GM12878 (cell line): Measurements from ENCODE around the gene ETV3L. TPM values are rescaled to one million over a fixed set of nuclear protein-coding genes. Genes with fewer than 3 reads are reported as not detected.
A peak's percentile ranks its signal among the peaks of the same experiment; 100 is the strongest.

Experiments
- ATAC-seq: fragments of 200-7000 bp; cut with Tn5 transposase; 3 replicates; pipeline ENCODE4 v1.9.1; 2020; ENCODE audit warnings: mild to moderate bottlenecking, moderate library complexity
- BruUV-seq: library from RNA; stranded (reverse); fragments of 400-500 nt; replicated peaks from 2 replicates; lab custom pipeline; 2021; lab: Mats Ljungman, UMichigan
- CTCF ChIA-PET: fragments of 300-600 bp; sonication (Branson Sonifier 250); formaldehyde crosslinking; extraction: SDS; loops from one replicate; lab custom pipeline; 2021; ENCODE audit warnings: inconsistent platforms; lab: Yijun Ruan, JAX
- POLR2A ChIA-PET: fragments of 350-600 bp; formaldehyde crosslinking; extraction: SDS; loops from one replicate; lab custom pipeline; 2021; ENCODE audit warnings: inconsistent platforms; lab: Charles Lee
- RAD21 ChIA-PET: fragments of 300-600 bp; sonication (Branson Sonifier 250); formaldehyde crosslinking; loops from one replicate; lab custom pipeline; 2023; ENCODE audit warnings: antibody characterized with exemption; ENCODE audit not compliant: unreplicated experiment; lab: Charles Lee
- SMC1A ChIA-PET: fragments of 300-600 bp; sonication (Branson Sonifier 250); formaldehyde crosslinking; loops from one replicate; lab custom pipeline; 2023; ENCODE audit not compliant: unreplicated experiment, uncharacterized antibody; lab: Charles Lee
- DNase-seq: peaks from one replicate; pipeline ENCODE4 v3.0.0-alpha.2; 2011; ENCODE audit warnings: low read depth, low spot score
- FAIRE-seq: peaks from 3 replicates; lab custom pipeline; 2011; peaks lifted over from hg19 to GRCh38; lab: Jason Lieb, UNC
- H2AFZ ChIP-seq: 2 replicates; pipeline ENCODE4 v1.6.0; 2011; ENCODE audit warnings: low read depth, low read length, control low read depth; ENCODE audit not compliant: control insufficient read depth
- H3K27ac ChIP-seq: 2 replicates; pipeline ENCODE4 v1.5.1; 2011; ENCODE audit warnings: control low read depth; ENCODE audit not compliant: control insufficient read depth, insufficient read depth
- H3K27me3 ChIP-seq, 2 experiments: replicated peaks in 1 of 2; 2 replicates each; pipeline versions ENCODE4 v1.6.0 to v1.6.1; 2011; ENCODE audit warnings: low read length in 1 of 2; ENCODE audit not compliant: control insufficient read depth in 2 of 2, insufficient read depth in 2 of 2
- H3K36me3 ChIP-seq, 2 experiments: 2 replicates each; pipeline ENCODE4 v1.5.1; 2011; ENCODE audit warnings: low read length in 1 of 2; ENCODE audit not compliant: control insufficient read depth in 2 of 2, insufficient read depth in 2 of 2
- H3K4me1 ChIP-seq: 2 replicates; pipeline ENCODE4 v1.6.1; 2011; ENCODE audit warnings: mild to moderate bottlenecking, low read length, moderate library complexity, mixed read lengths; ENCODE audit not compliant: control insufficient read depth, insufficient read depth
- H3K4me2 ChIP-seq: 2 replicates; pipeline ENCODE4 v1.6.0; 2011; ENCODE audit warnings: control low read depth; ENCODE audit not compliant: control insufficient read depth, insufficient read depth
- H3K4me3 ChIP-seq: fragments of 200-600 bp; sonication (generic); 2 replicates; pipeline ENCODE4 v1.5.1; 2016
- H3K79me2 ChIP-seq: 2 replicates; pipeline ENCODE4 v1.6.0; 2011; ENCODE audit warnings: low read length; ENCODE audit not compliant: control insufficient read depth, insufficient read depth
- H3K9ac ChIP-seq: 2 replicates; pipeline ENCODE4 v1.8.0; 2011; ENCODE audit warnings: low read length, control low read depth, mixed read lengths; ENCODE audit not compliant: control insufficient read depth, insufficient read depth
- H3K9me3 ChIP-seq: replicated peaks from 3 replicates; pipeline ENCODE4 v1.5.1; 2011; ENCODE audit warnings: mild to moderate bottlenecking, low read length; ENCODE audit not compliant: control insufficient read depth, insufficient read depth
- H4K20me1 ChIP-seq: 2 replicates; pipeline ENCODE4 v1.6.0; 2011; ENCODE audit not compliant: control insufficient read depth, insufficient read depth
- CTCF ChIP-seq, 3 experiments: IDR thresholded peaks in 2 of 3; conservative IDR thresholded peaks in 1 of 3; 2 replicates each; pipeline ENCODE4 v1.5.1; 2011; ENCODE audit warnings: low read depth in 3 of 3, low read length in 3 of 3, mild to moderate bottlenecking in 3 of 3, control low read depth in 2 of 3, moderate library complexity in 2 of 3, inconsistent platforms in 1 of 3, mixed read lengths in 1 of 3; ENCODE audit not compliant: control insufficient read depth in 2 of 3, insufficient read depth in 1 of 3; ENCODE audit errors: extremely low read depth in 1 of 3
- DPF2 ChIP-seq: fragments of 450-650 bp; IDR thresholded peaks from 2 replicates; pipeline ENCODE4 v1.6.1; 2017; ENCODE audit warnings: mild to moderate bottlenecking
- FOXM1 ChIP-seq: IDR thresholded peaks from 2 replicates; pipeline ENCODE4 v1.6.1; 2012; ENCODE audit warnings: low read depth, mild to moderate bottlenecking, inconsistent platforms, low read length, moderate library complexity
- RAD21 ChIP-seq: IDR thresholded peaks from 2 replicates; pipeline ENCODE4 v1.6.1; 2011; ENCODE audit warnings: mild to moderate bottlenecking, low read depth, low read length, moderate library complexity; ENCODE audit not compliant: insufficient read depth
- SMC3 ChIP-seq: IDR thresholded peaks from 2 replicates; pipeline ENCODE4 v1.6.1; 2011; ENCODE audit warnings: low read length, improper control_type of control experiment, borderline replicate concordance
- YY1 ChIP-seq: IDR thresholded peaks from 2 replicates; pipeline ENCODE4 v1.6.1; 2011; ENCODE audit warnings: low read depth, mild to moderate bottlenecking, low read length
- ZNF207 ChIP-seq: fragments of 450-650 bp; IDR thresholded peaks from 2 replicates; pipeline ENCODE4 v1.6.1; 2014; ENCODE audit warnings: antibody characterized with exemption, mild to moderate bottlenecking, borderline replicate concordance
- WGBS: methylation state at CpG from one replicate; pipeline ENCODE4 v1.1.6; 2016; ENCODE audit warnings: low lambda C conversion rate; ENCODE audit not compliant: insufficient replicate concordance, insufficient coverage; ENCODE audit errors: missing lambda C conversion rate; 5-methylcytosine and 5-hydroxymethylcytosine counted together
- in situ Hi-C: fragments of 300-500 bp; cut with MboI; formaldehyde crosslinking; loops from 9 replicates; pipeline ENCODE4 v1.14.3; 2018; ENCODE audit warnings: mixed read lengths
- intact Hi-C: fragments of 100-400 bp; cut with micrococcal nuclease; formaldehyde crosslinking; loops from one replicate; pipeline ENCODE4 v1.14.2; 2022; ENCODE audit not compliant: unreplicated experiment
- polyA plus RNA-seq, 11 experiments: library from polyadenylated mRNA; depleted of rRNA in 4 of 11; unstranded in 6 of 11; stranded (reverse) in 5 of 11; fragments of >200 nt; fragmentation: Nextera tagmentation in 4 of 11; fragmentation: Illumina TruSeq in 1 of 11; extraction: Ambion mirVana in 4 of 11; extraction: Trizol in 1 of 11; gene quantifications; 1 replicate in 1 of 11; 2 replicates in 10 of 11; pipeline versions ENCODE4 v1.2.1 to v1.2.3, GENCODE V29; 2011 to 2016; ENCODE audit warnings: inconsistent platforms in 2 of 11, missing spikeins in 2 of 11, low read depth in 1 of 11
- total RNA-seq, 4 experiments: library from RNA; depleted of rRNA in 3 of 4; stranded (reverse); fragments of >200 nt in 3 of 4; fragmentation: Illumina TruSeq in 1 of 4; extraction: Trizol in 1 of 4; gene quantifications; 2 replicates each; pipeline versions ENCODE4 v1.2.1 to v1.2.3, GENCODE V29; 2013 to 2021

The ETV3L gene
- total and polyA plus RNA-seq, 10 of the 15 experiments (the other 5 are each of a cell fraction or from before 2014, with no cell fraction given): 0.03 to 1.3 (median 0.44) TPM

GRCh38 chr1:157090196-157090647 is 9.4 kb downstream of the ETV3L start:
- CTCF ChIA-PET: interaction anchor here (0.5 to 14.4 kb wide), 49 partner anchors 9 to 873 kb away, joined by 3 to 715 read pairs (median 4); partner anchors contain the start of gene ETV3L
- SMC1A ChIA-PET: interaction anchor here (0.6 to 10.1 kb wide), 27 partner anchors 8 to 431 kb away, joined by 3 to 383 read pairs (median 6); partner anchors contain the start of gene ETV3L
- in situ Hi-C loops (loop anchor here (5.0 to 10.0 kb wide), 2 partner anchors 62 to 405 kb away; no protein-coding TSS in a partner anchor), intact Hi-C loops (loop anchor here (1.0 to 5.0 kb wide), 2 partner anchors 47 to 66 kb away; partner anchors contain the start of gene ETV3)
- BruUV-seq: no TSS peak
- TF ChIP-seq SMC3 (peak; percentile 99), FOXM1 (0 out of 2 replicates have a peak, but pooled peaks have one; percentile 28), ZNF207 (no peak), RAD21 (peak; percentile 97), CTCF (IDR thresholded peaks at IDR 0.05 in 2 of 3, conservative IDR thresholded peaks at IDR 0.05 in 1 of 3; ENCODE audit: control insufficient read depth in 2 of 3, extremely low read depth in 1 of 3, insufficient read depth in 1 of 3, low read depth in 3 of 3, low read length in 3 of 3) (peak; percentile 93 to 96 (median 95)), DPF2 (no peak), YY1 (peak; percentile 80)
- Histone ChIP-seq H3K9ac (no peak overlapping the region), H3K4me1 (no peaks in the 10 kb centered on the region), H2AFZ (no peak overlapping the region), H3K79me2 (no peaks in the 10 kb centered on the region), H3K27me3 (no peaks in the 10 kb centered on the region; a peak in 1 of 4 replicates), H4K20me1 (no peaks in the 10 kb centered on the region), H3K4me3 (no peak overlapping the region), H3K4me2 (no peak overlapping the region), H3K27ac (no peak overlapping the region), H3K36me3 (no peaks in the 10 kb centered on the region), H3K9me3 (no peaks in the 10 kb centered on the region)
- peak; percentile 85 for FAIRE-seq
- RAD21 ChIA-PET: interaction anchor here (0.6 to 6.1 kb wide), 27 partner anchors 9 to 397 kb away, joined by 3 to 442 read pairs (median 5); partner anchors contain the start of gene ETV3L
- 0% methylated on average over 10 of the region's 10 CpGs for WGBS
- ATAC-seq: peak; percentile 98
- POLR2A ChIA-PET: interaction anchor here (0.5 to 1.5 kb wide), 6 partner anchors 48 to 68 kb away, joined by 3 to 5 read pairs (median 4); no protein-coding TSS in a partner anchor
- DNase-seq: no peak
